SU-DHL-6 (cell line): ENCODE data around the gene MMP15.

Experiments used
- H2AFZ ChIP-seq: fragments of 200-600 bp; sonication (generic); 2 replicates; pipeline ENCODE4 v1.6.1; 2014; ENCODE audit warnings: low read depth, mild to moderate bottlenecking, moderate library complexity, mixed read lengths, antibody characterized with exemption, low read length; ENCODE audit not compliant: severe bottlenecking
- H3F3A ChIP-seq: fragments of 200-600 bp; shearing (Covaris generic); 2 replicates; pipeline ENCODE4 v1.6.0; 2016; ENCODE audit warnings: antibody characterized with exemption, mild to moderate bottlenecking; ENCODE audit not compliant: insufficient read depth
- H3K27ac ChIP-seq: fragments of 200-600 bp; sonication (generic); 2 replicates; pipeline ENCODE4 v1.5.1; 2016; ENCODE audit warnings: low read depth, mild to moderate bottlenecking, low read length, moderate library complexity, mixed read lengths
- H3K27me3 ChIP-seq: fragments of 200-600 bp; sonication (generic), shearing (Covaris generic); 2 replicates; pipeline ENCODE4 v1.6.0; 2014; ENCODE audit warnings: mild to moderate bottlenecking, low read length
- H3K36me3 ChIP-seq: fragments of 200-600 bp; sonication (generic); 2 replicates; pipeline ENCODE4 v1.6.1; 2014; ENCODE audit warnings: mild to moderate bottlenecking, low read length, mixed read lengths
- H3K4me2 ChIP-seq: fragments of 300-600, 200-600 bp; shearing (Covaris generic), sonication (generic); 2 replicates; pipeline ENCODE4 v1.6.0; 2014; ENCODE audit warnings: low read length, low read depth, mild to moderate bottlenecking; ENCODE audit not compliant: poor library complexity, severe bottlenecking
- H3K4me3 ChIP-seq: fragments of 200-600 bp; sonication (generic); 2 replicates; pipeline ENCODE4 v1.5.1; 2014; ENCODE audit warnings: antibody characterized with exemption, low read length, mild to moderate bottlenecking, mixed read lengths; ENCODE audit not compliant: insufficient read depth, poor library complexity, severe bottlenecking
- H3K79me2 ChIP-seq: fragments of 200-600 bp; sonication (generic); 2 replicates; pipeline ENCODE4 v1.6.1; 2014; ENCODE audit warnings: mild to moderate bottlenecking, low read length, moderate library complexity; ENCODE audit not compliant: insufficient read depth
- H3K9ac ChIP-seq: fragments of 200-600 bp; sonication (generic); 2 replicates; pipeline ENCODE4 v1.7.0; 2014; ENCODE audit warnings: mild to moderate bottlenecking, low read length
- H3K9me2 ChIP-seq: fragments of 200-600 bp; sonication (generic); replicated peaks from 2 replicates; pipeline ENCODE4 v1.6.1; 2014; ENCODE audit warnings: low read length; ENCODE audit not compliant: insufficient read depth
- H3K9me3 ChIP-seq: fragments of 200-600 bp; sonication (generic); 2 replicates; pipeline ENCODE4 v1.6.1; 2014; ENCODE audit warnings: low read length, mixed read lengths; ENCODE audit not compliant: insufficient read depth
- H4K20me1 ChIP-seq: fragments of 200-600 bp; sonication (generic); 2 replicates; pipeline ENCODE4 v1.6.1; 2014; ENCODE audit warnings: low read depth, mild to moderate bottlenecking, antibody characterized with exemption, low read length, moderate library complexity, mixed read lengths
- EZH2phosphoT487 ChIP-seq: fragments of 200-600 bp; sonication (generic), shearing (Covaris generic); conservative IDR thresholded peaks from 2 replicates; pipeline ENCODE4 v1.6.1; 2018; ENCODE audit warnings: mild to moderate bottlenecking, antibody characterized with exemption, low read length, moderate library complexity, mixed read lengths
- TF ChIP-seq, protein P1 (sequence below): fragments of 200-600 bp; sonication (generic); IDR thresholded peaks from one replicate; pipeline ENCODE4 v1.5.1; 2017; ENCODE audit warnings: antibody characterized with exemption, mild to moderate bottlenecking, low read length, moderate library complexity; ENCODE audit not compliant: insufficient read depth, poor library complexity, severe bottlenecking

The MMP15 gene

DNA sequence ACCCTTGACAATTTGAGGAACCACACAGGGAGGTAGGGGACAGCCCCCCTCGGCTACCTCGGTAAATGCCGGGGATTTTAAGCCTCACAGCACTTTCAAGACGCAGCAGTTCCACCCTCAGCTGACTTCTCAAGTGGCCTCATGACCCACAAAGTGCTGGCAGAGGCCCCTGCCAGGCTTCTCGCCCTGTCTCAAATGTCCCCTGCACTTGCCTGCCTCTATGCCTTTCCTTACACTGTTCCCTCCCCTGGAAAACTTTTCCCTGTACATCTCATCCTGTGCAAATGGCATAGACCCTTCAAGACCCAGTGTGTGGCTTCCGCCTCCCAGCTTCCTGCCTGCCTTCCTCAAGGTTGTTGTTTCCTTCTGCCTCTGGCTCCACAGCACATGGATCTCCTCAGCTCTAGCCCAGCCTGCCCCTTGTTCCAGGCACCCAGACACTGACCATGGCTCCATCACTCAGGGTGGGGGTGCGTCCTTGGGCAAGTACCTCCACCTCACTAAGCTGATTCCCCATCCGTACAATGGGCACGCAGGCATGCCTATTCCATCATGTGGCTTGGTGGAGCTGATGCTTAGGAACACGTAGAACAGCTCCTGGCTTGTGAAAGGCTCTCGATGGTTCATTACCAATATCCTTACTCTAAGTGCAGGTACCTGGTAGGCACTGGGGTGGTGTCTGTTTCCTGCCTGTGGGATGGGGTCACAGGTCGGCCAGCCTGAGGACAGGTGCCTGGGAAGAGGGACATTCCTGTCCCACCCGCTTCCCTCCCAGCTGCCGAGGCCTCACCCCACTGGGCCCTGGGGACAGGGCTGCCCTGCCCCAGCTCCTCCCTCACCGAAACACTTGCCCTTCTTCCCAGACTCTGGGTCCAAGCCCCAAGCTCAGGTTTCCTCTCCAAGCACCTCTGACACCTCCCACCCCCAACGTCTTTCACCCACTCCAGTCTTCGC is 24.0 kb downstream of the MMP15 start:
- Histone ChIP-seq H3K4me3 (no peak overlapping the region), H3K9ac (no peak overlapping the region), H3K4me2 (no peak overlapping the region), H3K79me2 (no peaks in the 10 kb centered on the region), H3K27me3 (no peaks in the 10 kb centered on the region), H3K36me3 (no peaks in the 10 kb centered on the region), H3K27ac (no peak overlapping the region), H3K9me2 (no peaks in the 10 kb centered on the region), H3F3A (no peaks in the 10 kb centered on the region), H3K9me3 (no peaks in the 10 kb centered on the region), H4K20me1 (no peaks in the 10 kb centered on the region), H2AFZ (no peak overlapping the region)
- TF ChIP-seq EZH2phosphoT487, result no peak
- TF ChIP-seq, protein P1, sequence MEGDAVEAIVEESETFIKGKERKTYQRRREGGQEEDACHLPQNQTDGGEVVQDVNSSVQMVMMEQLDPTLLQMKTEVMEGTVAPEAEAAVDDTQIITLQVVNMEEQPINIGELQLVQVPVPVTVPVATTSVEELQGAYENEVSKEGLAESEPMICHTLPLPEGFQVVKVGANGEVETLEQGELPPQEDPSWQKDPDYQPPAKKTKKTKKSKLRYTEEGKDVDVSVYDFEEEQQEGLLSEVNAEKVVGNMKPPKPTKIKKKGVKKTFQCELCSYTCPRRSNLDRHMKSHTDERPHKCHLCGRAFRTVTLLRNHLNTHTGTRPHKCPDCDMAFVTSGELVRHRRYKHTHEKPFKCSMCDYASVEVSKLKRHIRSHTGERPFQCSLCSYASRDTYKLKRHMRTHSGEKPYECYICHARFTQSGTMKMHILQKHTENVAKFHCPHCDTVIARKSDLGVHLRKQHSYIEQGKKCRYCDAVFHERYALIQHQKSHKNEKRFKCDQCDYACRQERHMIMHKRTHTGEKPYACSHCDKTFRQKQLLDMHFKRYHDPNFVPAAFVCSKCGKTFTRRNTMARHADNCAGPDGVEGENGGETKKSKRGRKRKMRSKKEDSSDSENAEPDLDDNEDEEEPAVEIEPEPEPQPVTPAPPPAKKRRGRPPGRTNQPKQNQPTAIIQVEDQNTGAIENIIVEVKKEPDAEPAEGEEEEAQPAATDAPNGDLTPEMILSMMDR, result no peak

DNA sequence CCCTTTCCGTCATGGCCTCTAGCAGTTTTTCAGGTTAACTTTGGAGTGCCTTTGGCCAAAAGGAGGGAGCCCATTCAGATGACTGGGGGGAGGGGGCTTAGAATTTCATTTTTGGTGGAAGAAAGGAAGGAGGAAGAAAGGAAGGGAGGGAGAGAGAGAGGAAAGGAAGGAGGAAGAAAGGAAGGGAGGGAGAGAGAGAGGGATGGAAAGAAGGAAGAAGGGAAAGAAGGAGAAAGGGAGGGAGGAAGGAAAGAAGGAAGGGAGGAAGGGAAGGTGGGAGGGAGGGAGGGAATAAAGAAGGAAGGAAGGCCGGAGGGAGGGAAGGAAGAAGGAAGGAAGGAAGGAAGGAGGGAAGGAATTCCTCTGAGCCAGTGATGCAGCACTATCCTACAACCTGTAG is 25.7 kb downstream of the MMP15 start:
- H3K79me2 ChIP-seq, result no peaks in the 10 kb centered on the region
- no peaks in the 10 kb centered on the region for H3F3A ChIP-seq
- no peak overlapping the region for H3K9ac ChIP-seq
- H4K20me1 ChIP-seq, result no peaks in the 10 kb centered on the region
- H2AFZ ChIP-seq, result no peak overlapping the region
- H3K9me2 ChIP-seq, result no peaks in the 10 kb centered on the region
- no peak overlapping the region for H3K4me2 ChIP-seq
- H3K36me3 ChIP-seq, result no peaks in the 10 kb centered on the region
- TF ChIP-seq, protein P1, result no peak
- TF ChIP-seq EZH2phosphoT487, result no peak
- H3K9me3 ChIP-seq, result no peaks in the 10 kb centered on the region
- H3K4me3 ChIP-seq, result no peak overlapping the region
- no peak overlapping the region for H3K27ac ChIP-seq
- H3K27me3 ChIP-seq, result no peaks in the 10 kb centered on the region

DNA sequence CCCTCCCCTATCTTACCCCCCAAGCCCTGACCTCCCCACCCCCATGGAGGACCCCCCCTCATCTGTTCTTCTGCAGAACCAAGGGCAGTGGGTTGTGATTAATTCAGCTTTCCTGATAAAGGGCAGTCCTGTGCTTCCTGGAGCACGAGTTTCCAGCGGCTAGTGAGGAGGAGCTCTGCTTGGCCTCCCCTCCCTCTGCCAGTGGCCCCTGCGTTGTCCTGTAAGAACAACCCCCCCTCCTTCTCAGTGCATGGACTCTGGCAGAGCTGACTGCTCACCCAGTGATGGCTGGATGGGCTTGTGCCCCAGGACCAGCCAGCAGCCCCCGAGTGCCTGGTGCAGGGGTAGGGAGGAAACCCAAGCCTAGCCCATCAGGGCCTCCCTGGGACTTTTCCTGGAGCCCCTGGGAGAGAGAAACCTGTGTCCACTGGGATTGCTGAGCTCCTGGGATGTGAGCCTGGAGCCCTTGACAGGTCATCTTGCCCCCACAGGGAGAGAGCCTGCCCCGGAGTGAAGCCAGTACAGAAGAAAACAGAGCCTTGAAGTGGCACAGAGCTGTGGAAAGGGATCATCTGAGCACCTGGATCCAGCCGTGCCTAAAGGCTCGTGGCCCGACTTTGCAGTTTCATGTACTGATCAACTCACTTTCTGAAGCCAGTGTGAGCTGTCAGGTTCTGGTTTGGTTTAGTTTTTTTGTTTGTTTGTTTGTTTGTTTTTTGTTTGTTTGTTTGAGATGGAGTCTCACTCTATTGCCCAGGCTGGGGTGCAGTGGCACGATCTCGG is 26.5 kb downstream of the MMP15 start:
- Histone ChIP-seq H3K4me3 (no peak overlapping the region), H3K27ac (no peak overlapping the region), H3K4me2 (no peak overlapping the region), H3K9me3 (no peaks in the 10 kb centered on the region), H3K79me2 (no peaks in the 10 kb centered on the region), H3K27me3 (no peaks in the 10 kb centered on the region; the same call in 1 of the 2 replicates), H2AFZ (no peak overlapping the region), H3F3A (no peaks in the 10 kb centered on the region), H4K20me1 (no peaks in the 10 kb centered on the region), H3K36me3 (no peaks in the 10 kb centered on the region), H3K9me2 (no peaks in the 10 kb centered on the region), H3K9ac (no peak overlapping the region)
- TF ChIP-seq EZH2phosphoT487, result no peak
- TF ChIP-seq, protein P1, result no peak
